GM18520 (cell line): ENCODE measurements around the gene ARL17A.
"Not testable (repeated sequence)": the region's sequence is repeated elsewhere in the genome, so short reads cannot be mapped to it uniquely, and the experiment has no call there.

Experiments
- ATAC-seq: cut with Tn5 transposase; IDR thresholded peaks from one replicate; pipeline ENCODE4 v1.9.1; 2021; ENCODE audit not compliant: unreplicated experiment

The ARL17A gene

GRCh38 chr17:46559155-46559554 is 20.3 kb downstream of the ARL17A start:
- ATAC-seq, result not testable (repeated sequence)

- not testable (repeated sequence) for ATAC-seq
Measured at GRCh38 chr17:46548607-46549006, 30.9 kb downstream of the ARL17A start.

GRCh38 chr17:46534716-46535115 is 44.8 kb downstream of the ARL17A start:
- not testable (repeated sequence) for ATAC-seq

GRCh38 chr17:46512168-46512567 is 67.3 kb downstream of the ARL17A start, which contains the start of gene LRRC37A2:
LRRC37A2 (plus strand) TSS chr17:46512468; CDS start chr17:46512713, 245 bp downstream.
- not testable (repeated sequence) for ATAC-seq

GRCh38 chr17:46505896-46506295 is 73.6 kb downstream of the ARL17A start:
- ATAC-seq, result not testable (repeated sequence)

GRCh38 chr17:46499437-46500139 is 79.9 kb downstream of the ARL17A start:
- ATAC-seq, result not testable (repeated sequence)

- not testable (repeated sequence) for ATAC-seq
Measured at GRCh38 chr17:46492021-46492420, 87.5 kb downstream of the ARL17A start.

- ATAC-seq, result not testable (repeated sequence)
Measured at GRCh38 chr17:46481310-46481709, 98.2 kb downstream of the ARL17A start.

- ATAC-seq, result not testable (repeated sequence)
Measured at GRCh38 chr17:46478823-46479222, 100.7 kb downstream of the ARL17A start.

GRCh38 chr17:46475583-46475982 is 103.9 kb downstream of the ARL17A start:
- ATAC-seq, result not testable (repeated sequence)

GRCh38 chr17:46474489-46474888 is 105.0 kb downstream of the ARL17A start:
- ATAC-seq, result not testable (repeated sequence)

- ATAC-seq, result not testable (repeated sequence)
Measured at GRCh38 chr17:46467618-46468017, 111.9 kb downstream of the ARL17A start.
